DMS 273 (cell line): ENCODE data around the gene PFKFB1.
"Not testable (repeated sequence)": the region's sequence is repeated elsewhere in the genome, so short reads cannot be mapped to it uniquely, and the experiment has no call there.

Experiments
- DNase-seq: peaks from one replicate; lab custom pipeline; 2025; ENCODE audit not compliant: unreplicated experiment; lab: John Stamatoyannopoulos, UW

The PFKFB1 gene

GRCh38 chrX:54994668-54995351 lies 822 bp upstream of the PFKFB1 start:
- DNase-seq, result no peak

GRCh38 chrX:54992911-54993622 lies 921 bp downstream of the PFKFB1 start:
- DNase-seq, result no peak

- DNase-seq, result no peak
These were observed 2.3 kb downstream of the PFKFB1 start for GRCh38 chrX:54991706-54992105.

GRCh38 chrX:54983306-54983705 lies 10.7 kb downstream of the PFKFB1 start:
- DNase-seq, result not testable (repeated sequence)

DNA sequence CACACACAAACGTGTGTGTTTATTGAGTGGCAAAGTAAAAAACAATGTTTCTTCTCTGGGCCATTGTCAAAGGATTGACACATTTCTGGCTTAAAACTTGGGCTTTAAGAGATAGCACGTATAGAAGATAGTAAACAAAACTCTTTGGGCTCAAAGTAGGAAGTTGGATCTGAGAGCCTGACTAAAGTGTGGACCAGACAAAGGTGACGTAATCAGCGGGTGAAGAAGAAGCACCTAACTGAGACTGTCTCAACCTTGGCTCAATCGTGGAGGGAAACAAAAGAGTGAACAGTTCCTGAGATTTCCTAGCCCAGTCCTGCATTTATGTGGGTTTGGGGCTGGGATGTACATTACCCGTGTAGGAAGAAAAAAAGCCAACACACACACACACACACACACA lies 13.7 kb downstream of the PFKFB1 start:
- no peak for DNase-seq

DNA sequence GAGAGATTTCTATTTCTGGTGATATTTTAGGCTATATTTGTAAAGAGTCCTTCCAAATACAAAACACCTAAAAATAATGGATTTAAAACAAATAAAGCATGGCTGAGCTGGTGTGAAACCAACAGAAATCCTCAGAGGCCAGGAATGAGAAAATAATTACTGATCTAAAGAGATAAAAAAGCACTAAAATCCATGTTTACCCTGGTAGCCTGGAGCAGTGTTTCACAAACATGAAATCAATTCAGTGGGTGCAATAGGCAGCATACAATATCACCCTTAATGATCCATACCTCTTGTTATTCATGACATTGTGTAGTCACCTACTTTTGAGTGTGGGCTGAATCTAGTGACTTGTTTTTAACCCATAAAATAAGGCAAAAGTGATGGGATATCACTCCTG lies 14.6 kb downstream of the PFKFB1 start:
- no peak for DNase-seq

- DNase-seq, result no peak
These were observed 15.5 kb downstream of the PFKFB1 start for GRCh38 chrX:54978448-54978847.

DNA sequence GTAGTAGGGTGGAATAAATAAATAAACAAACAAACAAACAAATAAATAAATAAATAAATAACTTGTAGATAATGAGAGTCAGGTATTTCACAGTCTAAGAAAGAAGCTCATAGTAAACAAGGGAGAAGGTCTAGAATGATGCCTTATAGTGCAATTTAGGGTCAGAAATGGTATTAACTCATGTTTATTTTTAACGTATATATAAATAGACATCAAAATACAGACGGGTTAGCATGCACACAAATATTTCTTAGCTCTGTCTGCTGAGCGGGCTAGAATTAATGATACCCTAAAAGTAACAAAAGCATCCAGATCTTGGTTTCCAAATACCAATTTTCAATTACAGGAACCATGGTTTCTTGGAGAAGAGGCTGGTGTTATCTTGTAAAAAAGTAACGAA lies 16.6 kb downstream of the PFKFB1 start:
- no peak for DNase-seq

- no peak for DNase-seq
These were observed 29.1 kb downstream of the PFKFB1 start for GRCh38 chrX:54964766-54965497.

DNA sequence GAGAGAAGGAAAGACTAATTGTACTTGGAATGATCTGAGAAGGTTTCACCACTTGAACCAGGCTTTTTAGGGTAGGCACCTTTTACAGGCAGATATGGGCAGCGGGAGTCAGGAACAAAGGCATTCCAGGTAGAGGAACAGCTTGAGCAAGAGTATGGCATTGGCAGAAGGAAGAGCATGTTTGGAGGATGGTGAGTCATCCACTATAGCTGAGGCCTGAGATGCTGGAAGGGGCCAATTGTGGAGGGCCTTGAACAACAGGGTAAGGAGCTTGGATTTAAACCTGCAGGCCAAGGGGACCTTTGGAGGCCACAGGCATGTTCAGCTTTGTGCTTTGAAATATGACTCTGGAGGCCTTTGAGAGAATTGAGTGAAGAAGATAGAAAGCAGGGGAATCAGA lies 32.2 kb downstream of the PFKFB1 start:
- DNase-seq, result no peak

GRCh38 chrX:54950730-54951375 lies 43.1 kb downstream of the PFKFB1 start:
- DNase-seq, result no peak

- no peak for DNase-seq
These were observed 48.8 kb downstream of the PFKFB1 start for GRCh38 chrX:54945224-54945623.

GRCh38 chrX:54944816-54945215 lies 49.2 kb downstream of the PFKFB1 start:
- no peak for DNase-seq

DNA sequence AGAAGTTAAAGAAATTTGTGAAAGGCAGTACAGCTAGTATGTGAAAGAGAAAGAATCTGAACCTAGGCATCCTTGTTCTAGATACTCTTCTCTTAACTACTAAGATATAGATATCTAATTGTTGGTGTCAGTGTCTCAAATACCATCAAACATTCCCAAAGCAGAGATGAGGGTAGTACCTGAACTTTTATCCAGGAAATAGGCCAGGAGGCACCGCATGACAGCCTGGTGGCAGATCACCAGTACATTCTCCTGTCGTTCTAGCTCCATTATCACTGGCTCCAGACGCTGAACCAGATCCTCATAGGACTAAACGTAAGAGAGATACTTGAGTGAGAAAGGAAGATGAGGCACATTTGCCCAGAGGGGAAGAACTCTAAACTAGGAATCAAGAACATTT lies 56.6 kb downstream of the PFKFB1 start:
- DNase-seq, result no peak

DNA sequence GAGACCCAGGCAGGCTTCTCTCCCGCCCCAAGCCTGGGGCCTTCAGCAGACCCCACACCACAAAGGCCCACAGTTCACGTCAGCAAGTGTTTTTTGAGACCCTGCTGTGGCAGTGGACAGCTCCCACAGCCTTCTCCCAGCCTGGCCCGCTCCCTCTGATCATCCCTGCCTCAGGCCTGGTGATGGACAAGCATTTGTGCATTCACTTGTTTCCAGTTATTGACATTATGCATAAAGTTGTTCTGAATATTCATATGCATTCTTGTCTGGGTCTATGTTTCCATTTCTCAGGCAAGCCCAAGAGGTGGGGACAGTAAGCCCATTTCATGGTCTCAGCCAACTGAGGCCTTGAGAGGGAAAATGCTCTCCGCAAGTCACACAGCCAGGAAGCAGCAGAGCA lies 58.7 kb downstream of the PFKFB1 start:
- DNase-seq, result no peak

- DNase-seq, result no peak
These were observed 59.1 kb downstream of the PFKFB1 start for GRCh38 chrX:54934890-54935289.

DNA sequence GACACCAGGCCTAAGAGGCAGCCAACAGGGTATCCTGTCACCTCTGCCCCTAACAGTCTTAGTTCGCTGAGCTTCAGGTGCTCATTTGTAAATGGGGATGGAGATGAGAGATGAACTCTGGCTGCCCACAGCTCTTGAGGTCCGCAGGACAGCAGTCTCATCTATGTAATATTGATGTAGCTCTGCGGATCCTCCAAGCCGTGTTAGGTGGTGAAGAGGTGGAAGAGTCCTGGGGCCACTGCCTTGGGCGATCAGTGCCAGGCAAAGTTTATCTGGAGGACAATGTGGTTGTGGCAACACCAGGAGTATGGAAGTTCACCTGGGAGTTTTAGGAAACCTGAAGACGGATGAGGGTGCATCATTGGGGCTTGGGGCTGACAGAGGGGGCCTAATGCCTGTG lies 59.9 kb downstream of the PFKFB1 start:
- no peak for DNase-seq

- no peak for DNase-seq
These were observed 60.7 kb downstream of the PFKFB1 start for GRCh38 chrX:54933150-54933826.

DNA sequence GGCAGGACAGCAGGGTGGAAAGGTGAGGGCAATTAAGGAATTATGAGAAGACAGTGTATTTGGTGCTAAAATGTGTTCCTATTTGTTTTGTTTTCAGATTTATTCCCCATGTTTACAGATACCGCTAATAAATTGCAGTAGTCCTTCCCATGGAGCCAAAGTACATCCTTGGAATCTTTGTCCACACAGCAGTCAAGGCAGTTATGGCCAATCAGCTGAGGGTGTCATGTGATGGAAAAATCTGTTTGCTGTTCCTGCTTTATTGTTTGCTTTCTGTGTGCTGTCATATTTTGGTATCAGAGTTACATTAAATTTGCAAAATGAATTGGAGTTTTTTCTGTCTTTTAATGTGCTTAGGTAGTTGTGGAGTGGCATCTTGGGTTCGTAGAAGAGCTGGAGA lies 62.9 kb downstream of the PFKFB1 start:
- no peak for DNase-seq

GRCh38 chrX:54930291-54931049 lies 63.5 kb downstream of the PFKFB1 start:
- no peak for DNase-seq
